NT2/D1 (cell line): ENCODE data around the gene BCKDHB.
A peak's percentile ranks its signal among the peaks of the same experiment; 100 is the strongest.
"Not testable (repeated sequence)": the region's sequence is repeated elsewhere in the genome, so short reads cannot be mapped to it uniquely, and the experiment has no call there.

Source experiments
- DNase-seq: peaks from one replicate; pipeline ENCODE4 v3.0.0-alpha.2; 2011; ENCODE audit warnings: low read depth, low spot score
- H3K27me3 ChIP-seq: 2 replicates; pipeline ENCODE4 v1.6.0; 2011; ENCODE audit warnings: mild to moderate bottlenecking; ENCODE audit not compliant: insufficient read length, insufficient read depth
- H3K36me3 ChIP-seq: 2 replicates; pipeline ENCODE4 v1.6.1; 2011; ENCODE audit warnings: mild to moderate bottlenecking, low read length, mixed read lengths; ENCODE audit not compliant: insufficient read depth, insufficient read length
- H3K4me1 ChIP-seq: 2 replicates; pipeline ENCODE4 v1.5.1; 2011; ENCODE audit not compliant: insufficient read depth, insufficient read length
- H3K4me3 ChIP-seq: 2 replicates; pipeline ENCODE4 v1.5.1; 2011; ENCODE audit warnings: low read depth; ENCODE audit not compliant: insufficient read length
- H3K9ac ChIP-seq: 2 replicates; pipeline ENCODE4 v1.6.0; 2011; ENCODE audit warnings: low read depth; ENCODE audit not compliant: insufficient read length
- H3K9me3 ChIP-seq: 2 replicates; pipeline ENCODE4 v1.5.1; 2011; ENCODE audit warnings: mild to moderate bottlenecking, low read length; ENCODE audit not compliant: insufficient read depth
- SUZ12 ChIP-seq: IDR thresholded peaks from 2 replicates; pipeline ENCODE4 v1.6.1; 2011; ENCODE audit not compliant: insufficient read length, insufficient read depth; ENCODE audit errors: extremely low read depth
- YY1 ChIP-seq: IDR thresholded peaks from 2 replicates; pipeline ENCODE4 v1.6.1; 2011; ENCODE audit not compliant: insufficient read length, insufficient read depth
- ZNF274 ChIP-seq: IDR thresholded peaks from 2 replicates; pipeline ENCODE4 v1.6.1; 2011; ENCODE audit warnings: mild to moderate bottlenecking, low read depth, low read length

The BCKDHB gene

GRCh38 chr6:80206758-80207157 is 100.3 kb downstream of the BCKDHB start:
- Histone ChIP-seq H3K27me3 (no peaks in the 10 kb centered on the region), H3K9me3 (no peaks in the 10 kb centered on the region), H3K36me3 (peaks cover 2% of the 10 kb centered on the region), H3K9ac (no peak overlapping the region), H3K4me1 (no peaks in the 10 kb centered on the region), H3K4me3 (no peak overlapping the region)
- TF ChIP-seq SUZ12, result no peak
- no peak for TF ChIP-seq YY1
- TF ChIP-seq ZNF274, result no peak
- DNase-seq, result no peak

- H3K4me1 ChIP-seq, result no peaks in the 10 kb centered on the region
- no peaks in the 10 kb centered on the region for H3K36me3 ChIP-seq
- H3K9ac ChIP-seq, result no peak overlapping the region
- no peaks in the 10 kb centered on the region for H3K9me3 ChIP-seq
- TF ChIP-seq YY1 (no peak), ZNF274 (no peak), SUZ12 (no peak)
- no peak overlapping the region for H3K4me3 ChIP-seq
- DNase-seq, result no peak
- H3K27me3 ChIP-seq, result no peaks in the 10 kb centered on the region
These were observed 103.0 kb downstream of the BCKDHB start for GRCh38 chr6:80209430-80209829.

GRCh38 chr6:80210618-80211017 is 104.1 kb downstream of the BCKDHB start:
- Histone ChIP-seq H3K9ac (no peak overlapping the region), H3K4me1 (no peaks in the 10 kb centered on the region), H3K4me3 (no peak overlapping the region), H3K27me3 (no peaks in the 10 kb centered on the region), H3K9me3 (no peaks in the 10 kb centered on the region), H3K36me3 (no peaks in the 10 kb centered on the region)
- peak; percentile 58 for DNase-seq
- TF ChIP-seq YY1, result no peak
- no peak for TF ChIP-seq SUZ12
- TF ChIP-seq ZNF274, result no peak

GRCh38 chr6:80211286-80211685 is 104.8 kb downstream of the BCKDHB start:
- no peak for DNase-seq
- H3K4me1 ChIP-seq, result no peaks in the 10 kb centered on the region

GRCh38 chr6:80211890-80212289 is 105.4 kb downstream of the BCKDHB start:
- not testable (repeated sequence) for H3K4me3 ChIP-seq, H3K9ac ChIP-seq, H3K9me3 ChIP-seq, H3K36me3 ChIP-seq, H3K4me1 ChIP-seq, H3K27me3 ChIP-seq, DNase-seq

More at GRCh38 chr6:80211286-80211685, 104.8 kb downstream of the BCKDHB start:
- Histone ChIP-seq H3K9me3 (no peaks in the 10 kb centered on the region), H3K9ac (no peak overlapping the region), H3K4me3 (no peak overlapping the region), H3K27me3 (no peaks in the 10 kb centered on the region), H3K36me3 (no peaks in the 10 kb centered on the region)
- TF ChIP-seq YY1 (no peak), SUZ12 (no peak), ZNF274 (no peak)

- DNase-seq, result peak; percentile 20
- Histone ChIP-seq H3K4me1 (no peaks in the 10 kb centered on the region), H3K36me3 (no peaks in the 10 kb centered on the region), H3K4me3 (no peak overlapping the region), H3K9me3 (no peaks in the 10 kb centered on the region), H3K9ac (no peak overlapping the region), H3K27me3 (no peaks in the 10 kb centered on the region)
- no peak for TF ChIP-seq ZNF274
- TF ChIP-seq SUZ12, result no peak
- TF ChIP-seq YY1, result no peak
These were observed 108.1 kb downstream of the BCKDHB start for GRCh38 chr6:80214436-80215022.

GRCh38 chr6:80215063-80215462 is 108.6 kb downstream of the BCKDHB start:
- no peak overlapping the region for H3K9ac ChIP-seq
- no peak overlapping the region for H3K4me3 ChIP-seq
- H3K9me3 ChIP-seq, result no peaks in the 10 kb centered on the region
- H3K4me1 ChIP-seq, result no peaks in the 10 kb centered on the region
- TF ChIP-seq ZNF274 (no peak), SUZ12 (no peak), YY1 (no peak)
- DNase-seq, result no peak
- no peaks in the 10 kb centered on the region for H3K27me3 ChIP-seq
- no peaks in the 10 kb centered on the region for H3K36me3 ChIP-seq

GRCh38 chr6:80217794-80218193 is 111.3 kb downstream of the BCKDHB start:
- H3K9ac ChIP-seq, result no peak overlapping the region
- no peaks in the 10 kb centered on the region for H3K36me3 ChIP-seq
- no peak overlapping the region for H3K4me3 ChIP-seq
- TF ChIP-seq SUZ12, result no peak
- TF ChIP-seq YY1, result no peak
- no peak for TF ChIP-seq ZNF274
- no peaks in the 10 kb centered on the region for H3K4me1 ChIP-seq
- H3K27me3 ChIP-seq, result no peaks in the 10 kb centered on the region
- H3K9me3 ChIP-seq, result no peaks in the 10 kb centered on the region
- no peak for DNase-seq
